ENCODE data around the gene ZNF556.

Gene ZNF556

DNA sequence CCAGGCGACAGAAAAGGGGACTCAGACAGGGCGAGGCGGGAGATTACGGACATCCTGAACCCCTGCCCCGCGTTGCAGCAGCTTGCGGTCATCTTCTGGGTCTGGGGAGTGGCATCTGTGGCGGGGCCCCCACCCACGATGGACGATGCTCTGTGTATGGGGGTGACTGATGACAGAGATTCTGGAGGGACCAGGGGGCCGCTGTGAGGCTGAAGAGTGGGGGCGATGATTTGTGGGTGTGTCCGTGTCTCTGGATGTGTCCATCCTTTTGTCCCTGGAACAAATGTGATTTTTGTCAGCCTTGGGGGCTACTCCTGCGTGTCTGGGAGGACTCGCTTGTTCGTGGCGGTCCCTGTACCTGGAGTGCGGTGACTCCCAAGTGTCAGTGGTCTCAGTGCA, 59.9 kb downstream of the ZNF556 start:
- no peak for TF ChIP-seq CTCF (IDR thresholded peaks at IDR 0.05; ENCODE audit: borderline replicate concordance, insufficient read depth, low read depth, low read length)
- H3K4me3 ChIP-seq (ENCODE audit: low read depth, low read length) = no peak overlapping the region

Data from GM12875 (cell line).